Measurements from ENCODE around the gene L3MBTL4. TPM values are rescaled to one million over a fixed set of nuclear protein-coding genes. Genes with fewer than 3 reads are reported as not detected.

The L3MBTL4 gene
- total and polyA plus RNA-seq, 4 donors = 3.9 to 11.5 (median 6.5) TPM

DNA sequence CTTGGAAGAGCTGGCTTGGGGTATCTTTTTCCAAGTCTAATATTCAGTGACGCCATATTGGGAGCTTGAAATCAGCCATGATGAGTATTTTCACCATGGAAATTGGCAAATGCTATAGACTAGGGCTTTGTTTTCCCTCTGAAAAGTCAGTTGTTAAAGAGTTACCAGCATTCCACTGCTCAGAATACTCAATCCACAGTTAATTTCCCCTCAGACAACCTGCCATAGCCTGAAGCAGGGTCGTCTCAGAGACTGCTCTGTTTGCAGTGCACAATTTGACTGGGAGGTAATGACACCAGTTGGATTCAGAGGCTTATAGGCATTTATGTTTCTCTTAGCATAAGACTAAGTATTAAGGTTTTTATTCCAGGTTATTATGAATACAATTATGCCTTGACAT is 483.9 kb downstream of the L3MBTL4 start:
- no peaks in the 10 kb centered on the region for H3K9me3 ChIP-seq (ENCODE audit: control insufficient read depth, insufficient read depth, low read length)
- no peaks in the 10 kb centered on the region for H3K27me3 ChIP-seq (ENCODE audit: control insufficient read depth, insufficient read depth, low read length)
- H3K4me3 ChIP-seq (ENCODE audit: low read depth, low read length) = no peak overlapping the region
- no peaks in the 10 kb centered on the region for H3K4me1 ChIP-seq (ENCODE audit: control insufficient read depth, insufficient read depth, low read length)
- 0% methylated on average over 1 of the region's 2 CpGs for WGBS (ENCODE audit: insufficient coverage)
- peak in 2 of 6 donors; percentile 24 to 41 for DNase-seq (ENCODE audit: low read depth in 4 of 6, low spot score in 6 of 6)
- no peaks in the 10 kb centered on the region for H3K36me3 ChIP-seq (ENCODE audit: control insufficient read depth, insufficient read depth, low read length)
- no peak overlapping the region for H3K27ac ChIP-seq (ENCODE audit: low read depth, low read length)

DNA sequence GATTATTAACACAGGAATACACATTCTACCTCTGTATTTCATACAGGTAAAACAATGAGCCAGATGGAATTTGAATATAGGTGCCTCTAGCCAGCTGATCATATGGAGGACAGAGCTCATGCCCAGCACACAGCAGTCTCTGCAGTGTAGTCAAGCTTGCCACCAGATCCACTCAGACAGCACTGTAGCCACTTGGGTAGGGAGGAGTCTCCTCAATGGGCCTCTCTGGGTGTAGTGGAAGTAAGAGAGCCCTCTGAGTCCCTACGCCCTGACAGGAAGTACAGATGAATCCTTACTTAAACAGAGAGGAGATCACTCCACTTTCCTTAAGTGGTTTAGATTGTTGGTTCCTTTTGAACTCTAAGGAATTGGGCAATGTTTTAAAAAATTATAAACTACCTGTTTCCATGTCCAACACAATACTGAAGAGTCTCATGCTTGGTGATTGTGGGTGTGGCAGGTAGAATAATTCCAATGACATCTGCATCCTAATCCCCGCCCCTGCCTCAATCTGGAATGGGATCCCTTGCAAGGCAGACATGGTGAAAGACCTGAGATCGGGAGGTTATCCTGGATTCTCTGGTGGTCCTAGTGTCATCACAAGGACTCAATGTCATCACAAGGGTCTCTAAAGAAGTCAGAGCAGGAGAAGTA is 496.4 kb downstream of the L3MBTL4 start:
- Histone ChIP-seq H3K4me3 (ENCODE audit: low read depth, low read length) (no peak overlapping the region), H3K9me3 (ENCODE audit: control insufficient read depth, insufficient read depth, low read length) (no peaks in the 10 kb centered on the region), H3K27me3 (ENCODE audit: control insufficient read depth, insufficient read depth, low read length) (no peaks in the 10 kb centered on the region), H3K27ac (ENCODE audit: low read depth, low read length) (no peak overlapping the region), H3K4me1 (ENCODE audit: control insufficient read depth, insufficient read depth, low read length) (no peaks in the 10 kb centered on the region), H3K36me3 (ENCODE audit: control insufficient read depth, insufficient read depth, low read length) (no peaks in the 10 kb centered on the region)
- 100% methylated on average over 2 of the region's 3 CpGs for WGBS (ENCODE audit: insufficient coverage)
- no peak for DNase-seq (ENCODE audit: low read depth in 4 of 6, low spot score in 6 of 6)

DNA sequence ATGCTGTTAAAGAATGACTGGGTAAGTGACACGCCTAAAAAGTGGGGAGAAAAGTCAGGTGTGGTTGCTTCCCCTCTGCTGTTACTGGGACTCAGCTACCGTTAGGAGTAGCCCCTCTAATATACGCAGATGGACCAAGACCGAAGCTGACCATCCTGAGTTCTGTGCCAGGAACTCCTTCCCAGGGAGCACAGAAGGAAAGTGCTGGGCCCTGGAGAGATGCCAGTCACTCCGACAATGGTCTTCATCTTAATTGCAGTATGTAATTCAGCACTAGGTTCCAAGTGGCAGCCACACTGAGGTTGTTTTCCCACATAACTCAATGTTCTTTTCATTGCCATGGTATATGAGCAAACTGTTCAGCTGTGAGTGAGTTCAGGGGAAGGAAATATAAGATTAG is 499.8 kb downstream of the L3MBTL4 start:
- DNase-seq (ENCODE audit: low read depth in 4 of 6, low spot score in 6 of 6) = peak in 2 of 6 donors; percentile 60 to 76
- no peaks in the 10 kb centered on the region for H3K9me3 ChIP-seq (ENCODE audit: control insufficient read depth, insufficient read depth, low read length)
- WGBS (ENCODE audit: insufficient coverage) = 43% methylated on average over 5 of the region's 5 CpGs
- no peak overlapping the region for H3K4me3 ChIP-seq (ENCODE audit: low read depth, low read length)
- H3K27me3 ChIP-seq (ENCODE audit: control insufficient read depth, insufficient read depth, low read length) = no peaks in the 10 kb centered on the region
- H3K4me1 ChIP-seq (ENCODE audit: control insufficient read depth, insufficient read depth, low read length) = no peaks in the 10 kb centered on the region
- H3K27ac ChIP-seq (ENCODE audit: low read depth, low read length) = no peak overlapping the region
- H3K36me3 ChIP-seq (ENCODE audit: control insufficient read depth, insufficient read depth, low read length) = no peaks in the 10 kb centered on the region

DNA sequence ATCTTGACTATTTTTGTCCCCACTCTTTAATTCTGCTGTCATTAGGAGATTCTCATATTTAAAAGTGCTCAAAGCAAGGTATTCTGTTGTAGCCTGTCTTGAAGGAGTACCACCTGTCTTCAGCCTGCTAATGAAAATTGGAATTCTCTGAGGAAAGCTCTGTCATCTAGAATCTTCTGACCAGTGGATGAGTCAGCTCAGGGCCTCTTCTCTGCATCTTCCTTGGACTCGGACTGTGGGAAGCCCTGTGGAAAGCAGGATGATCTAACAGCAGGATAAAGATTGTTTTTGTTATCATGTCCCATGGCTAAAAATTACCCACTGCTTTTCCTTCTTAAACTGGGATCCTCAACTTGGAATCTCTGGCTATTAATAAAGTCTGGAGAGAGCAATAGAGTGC is 500.7 kb downstream of the L3MBTL4 start:
- H3K9me3 ChIP-seq (ENCODE audit: control insufficient read depth, insufficient read depth, low read length) = no peaks in the 10 kb centered on the region
- DNase-seq (ENCODE audit: low read depth in 4 of 6, low spot score in 6 of 6) = no peak
- no peaks in the 10 kb centered on the region for H3K27me3 ChIP-seq (ENCODE audit: control insufficient read depth, insufficient read depth, low read length)
- H3K4me3 ChIP-seq (ENCODE audit: low read depth, low read length) = no peak overlapping the region
- H3K27ac ChIP-seq (ENCODE audit: low read depth, low read length) = no peak overlapping the region
- no CpG with 5 or more reads among the region's 1 CpG for WGBS (ENCODE audit: insufficient coverage)
- no peaks in the 10 kb centered on the region for H3K36me3 ChIP-seq (ENCODE audit: control insufficient read depth, insufficient read depth, low read length)
- H3K4me1 ChIP-seq (ENCODE audit: control insufficient read depth, insufficient read depth, low read length) = no peaks in the 10 kb centered on the region

DNA sequence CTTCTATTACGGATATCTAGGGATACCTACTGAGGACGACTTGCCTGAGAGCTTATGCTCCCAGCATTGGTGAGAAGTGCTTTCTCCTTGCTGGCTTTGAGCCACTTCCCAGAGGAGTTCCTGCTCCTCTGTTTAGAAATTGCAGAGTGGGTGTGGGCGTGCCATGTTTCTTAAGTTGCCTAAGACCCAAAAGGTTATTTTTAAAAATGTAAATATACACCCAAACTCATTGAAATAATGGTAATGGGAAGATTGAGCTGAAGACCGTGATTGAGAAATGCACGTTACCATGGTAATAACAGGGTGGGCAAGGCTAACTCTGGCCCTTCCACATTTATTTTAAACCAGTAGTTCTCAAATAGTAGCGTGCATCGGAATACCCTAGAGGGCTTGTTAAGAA is 502.1 kb downstream of the L3MBTL4 start:
- DNase-seq (ENCODE audit: low read depth in 4 of 6, low spot score in 6 of 6) = no peak

DNA sequence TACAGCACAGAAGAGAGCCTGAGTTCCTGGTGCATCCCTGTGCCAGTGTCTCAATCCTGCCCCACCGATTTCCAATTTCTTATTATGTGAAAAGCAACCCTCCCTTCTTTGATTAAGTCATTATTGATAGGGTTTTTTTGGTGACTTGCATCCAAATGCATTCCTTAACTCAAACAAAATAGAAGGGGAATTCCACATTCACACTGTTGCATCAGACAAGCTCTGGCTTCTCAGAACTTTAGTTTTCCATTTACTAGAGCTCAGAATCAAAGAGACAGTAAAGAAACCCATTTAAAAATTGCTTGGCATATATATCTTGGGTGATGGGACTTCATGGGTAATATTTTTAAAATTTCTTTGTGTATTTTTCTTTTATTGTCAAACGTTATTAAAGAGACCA is 505.6 kb downstream of the L3MBTL4 start:
- Histone ChIP-seq H3K27me3 (ENCODE audit: control insufficient read depth, insufficient read depth, low read length) (no peaks in the 10 kb centered on the region), H3K27ac (ENCODE audit: low read depth, low read length) (no peak overlapping the region), H3K9me3 (ENCODE audit: control insufficient read depth, insufficient read depth, low read length) (no peaks in the 10 kb centered on the region), H3K4me3 (ENCODE audit: low read depth, low read length) (no peak overlapping the region), H3K4me1 (ENCODE audit: control insufficient read depth, insufficient read depth, low read length) (no peaks in the 10 kb centered on the region), H3K36me3 (ENCODE audit: control insufficient read depth, insufficient read depth, low read length) (no peaks in the 10 kb centered on the region)
- WGBS (ENCODE audit: insufficient coverage) = no CpG with 5 or more reads among the region's 2 CpGs
- DNase-seq (ENCODE audit: low read depth in 4 of 6, low spot score in 6 of 6) = no peak

More for the DNA sequence above, 502.1 kb downstream of the L3MBTL4 start:
- Histone ChIP-seq H3K4me3 (ENCODE audit: low read depth, low read length) (no peak overlapping the region), H3K4me1 (ENCODE audit: control insufficient read depth, insufficient read depth, low read length) (no peaks in the 10 kb centered on the region), H3K27me3 (ENCODE audit: control insufficient read depth, insufficient read depth, low read length) (no peaks in the 10 kb centered on the region), H3K36me3 (ENCODE audit: control insufficient read depth, insufficient read depth, low read length) (no peaks in the 10 kb centered on the region), H3K27ac (ENCODE audit: low read depth, low read length) (no peak overlapping the region), H3K9me3 (ENCODE audit: control insufficient read depth, insufficient read depth, low read length) (no peaks in the 10 kb centered on the region)
- 51% methylated on average over 2 of the region's 7 CpGs for WGBS (ENCODE audit: insufficient coverage)

Small RNA genes lying within 50 kb of the gene (small RNA-seq; reads per million reads assigned to genes)
- gene RNU5F-3P (ENCODE audit: low replicate concordance) = 0.10 reads per million
- gene RNU6-349P (ENCODE audit: low replicate concordance) = not detected

All from spinal cord (tissue), 10 donors.